Measurements from ENCODE around the gene SEC16A. TPM values are rescaled to one million over a fixed set of nuclear protein-coding genes. Genes with fewer than 3 reads are reported as not detected.

SEC16A gene
- total and polyA plus RNA-seq, 4 donors: 21.7 to 96.1 (median 66.0) TPM

DNA sequence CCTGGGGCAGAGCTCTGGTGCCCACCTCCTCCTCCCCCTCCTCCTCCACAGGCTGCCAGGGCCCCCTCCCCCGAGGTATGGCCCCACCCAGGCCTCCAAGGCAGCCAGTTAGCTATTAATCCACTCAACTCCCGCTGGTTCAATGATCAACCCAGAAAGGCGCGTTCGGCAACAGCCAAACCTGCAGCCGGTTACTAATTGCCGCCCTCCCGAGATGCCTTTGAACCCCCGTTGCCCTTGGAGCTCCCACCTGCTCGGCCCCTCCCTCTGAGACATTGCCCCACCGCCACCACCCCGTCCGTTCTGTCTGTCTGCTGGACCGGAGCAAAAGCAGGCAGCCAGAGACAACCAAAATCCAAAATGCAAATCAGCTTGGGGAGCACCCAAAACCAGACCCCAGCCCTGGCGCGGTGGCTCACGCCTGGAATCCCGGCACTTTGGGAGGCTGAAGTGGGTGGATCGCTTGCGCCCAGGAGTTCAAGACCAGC, 37.3 kb upstream of the SEC16A start:
- peaks cover 0 to 21% (median 9%) of the 10 kb centered on the region in 4 donors for H3K36me3 ChIP-seq (ENCODE audit: control insufficient read depth in 4 of 4, insufficient read depth in 3 of 4, low read depth in 1 of 4, low read length in 3 of 4)
- TF ChIP-seq RAD21 (IDR thresholded peaks at IDR 0.05): peak in 1 of 2 donors; percentile 50
- TF ChIP-seq REST (IDR thresholded peaks at IDR 0.05): peak; percentile 79
- no peak for TF ChIP-seq FOXA2 (IDR thresholded peaks at IDR 0.05)
- TF ChIP-seq HNF4A (conservative IDR thresholded peaks at IDR 0.05): peak; percentile 48 to 74
- TF ChIP-seq GABPA (IDR thresholded peaks at IDR 0.05 in 1 of 2, conservative IDR thresholded peaks at IDR 0.05 in 1 of 2): no peak
- TF ChIP-seq ZBTB33 (IDR thresholded peaks at IDR 0.05): no peak
- peak; percentile 77 for TF ChIP-seq SP1 (IDR thresholded peaks at IDR 0.05)
- TF ChIP-seq FOXA1 (IDR thresholded peaks at IDR 0.05): peak; percentile 31
- peak; percentile 73 for TF ChIP-seq YY1 (IDR thresholded peaks at IDR 0.05)
- TF ChIP-seq RXRA (IDR thresholded peaks at IDR 0.05): peak; percentile 77 to 90
- peaks cover 34 to 83% (median 62%) of the 10 kb centered on the region in 4 donors for H3K4me1 ChIP-seq (ENCODE audit: control insufficient read depth in 4 of 4, insufficient read depth in 4 of 4, low read length in 3 of 4)
- peak; percentile 57 for DNase-seq (ENCODE audit: low spot score)
- no peak overlapping the region for H3K4me3 ChIP-seq (ENCODE audit: low read depth in 1 of 3, low read length in 3 of 3)
- WGBS: 34% methylated on average over 20 of the region's 20 CpGs
- peak overlapping the region; percentile 28 to 52 for H3K27ac ChIP-seq (ENCODE audit: low read depth in 1 of 2, low read length in 2 of 2)
- H3K9ac ChIP-seq (ENCODE audit: low read depth in 1 of 2, low read length in 2 of 2): no peak overlapping the region
- no peaks in the 10 kb centered on the region for H3K9me3 ChIP-seq (ENCODE audit: control insufficient read depth in 4 of 4, low read length in 3 of 4)
- no peaks in the 10 kb centered on the region for H3K27me3 ChIP-seq (ENCODE audit: control insufficient read depth in 4 of 4, insufficient read depth in 4 of 4, low read length in 3 of 4)

- no peak for TF ChIP-seq TAF1 (conservative IDR thresholded peaks at IDR 0.05)
- no peak for TF ChIP-seq HNF4G (IDR thresholded peaks at IDR 0.05)
- no peak for TF ChIP-seq YY1 (IDR thresholded peaks at IDR 0.05)
- TF ChIP-seq RXRA (IDR thresholded peaks at IDR 0.05): no peak
- no peak for TF ChIP-seq HNF4A (conservative IDR thresholded peaks at IDR 0.05)
- TF ChIP-seq REST (IDR thresholded peaks at IDR 0.05): no peak
- TF ChIP-seq, protein P1, sequence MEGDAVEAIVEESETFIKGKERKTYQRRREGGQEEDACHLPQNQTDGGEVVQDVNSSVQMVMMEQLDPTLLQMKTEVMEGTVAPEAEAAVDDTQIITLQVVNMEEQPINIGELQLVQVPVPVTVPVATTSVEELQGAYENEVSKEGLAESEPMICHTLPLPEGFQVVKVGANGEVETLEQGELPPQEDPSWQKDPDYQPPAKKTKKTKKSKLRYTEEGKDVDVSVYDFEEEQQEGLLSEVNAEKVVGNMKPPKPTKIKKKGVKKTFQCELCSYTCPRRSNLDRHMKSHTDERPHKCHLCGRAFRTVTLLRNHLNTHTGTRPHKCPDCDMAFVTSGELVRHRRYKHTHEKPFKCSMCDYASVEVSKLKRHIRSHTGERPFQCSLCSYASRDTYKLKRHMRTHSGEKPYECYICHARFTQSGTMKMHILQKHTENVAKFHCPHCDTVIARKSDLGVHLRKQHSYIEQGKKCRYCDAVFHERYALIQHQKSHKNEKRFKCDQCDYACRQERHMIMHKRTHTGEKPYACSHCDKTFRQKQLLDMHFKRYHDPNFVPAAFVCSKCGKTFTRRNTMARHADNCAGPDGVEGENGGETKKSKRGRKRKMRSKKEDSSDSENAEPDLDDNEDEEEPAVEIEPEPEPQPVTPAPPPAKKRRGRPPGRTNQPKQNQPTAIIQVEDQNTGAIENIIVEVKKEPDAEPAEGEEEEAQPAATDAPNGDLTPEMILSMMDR (IDR thresholded peaks at IDR 0.05; ENCODE audit: low read depth, low read length, missing input control): no peak
- TF ChIP-seq FOXA1 (IDR thresholded peaks at IDR 0.05): no peak
- TF ChIP-seq, protein P2, sequence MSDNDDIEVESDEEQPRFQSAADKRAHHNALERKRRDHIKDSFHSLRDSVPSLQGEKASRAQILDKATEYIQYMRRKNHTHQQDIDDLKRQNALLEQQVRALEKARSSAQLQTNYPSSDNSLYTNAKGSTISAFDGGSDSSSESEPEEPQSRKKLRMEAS (IDR thresholded peaks at IDR 0.05): no peak
- TF ChIP-seq NR2F2 (IDR thresholded peaks at IDR 0.05): no peak
- TF ChIP-seq JUND (IDR thresholded peaks at IDR 0.05): no peak
- no peaks in the 10 kb centered on the region for H3K9me3 ChIP-seq (ENCODE audit: control insufficient read depth in 4 of 4, low read length in 3 of 4)
- peak overlapping the region in 1 of 2 donors; percentile 28 for H3K27ac ChIP-seq (ENCODE audit: low read depth in 1 of 2, low read length in 2 of 2)
- no peaks in the 10 kb centered on the region for H3K27me3 ChIP-seq (ENCODE audit: control insufficient read depth in 4 of 4, insufficient read depth in 4 of 4, low read length in 3 of 4)
- no peak overlapping the region for H3K9ac ChIP-seq (ENCODE audit: low read depth in 1 of 2, low read length in 2 of 2)
- no peak for DNase-seq (ENCODE audit: low spot score)
- peaks cover 0 to 25% (median 12%) of the 10 kb centered on the region in 4 donors for H3K36me3 ChIP-seq (ENCODE audit: control insufficient read depth in 4 of 4, insufficient read depth in 3 of 4, low read depth in 1 of 4, low read length in 3 of 4)
- peaks cover 34 to 84% (median 62%) of the 10 kb centered on the region in 4 donors for H3K4me1 ChIP-seq (ENCODE audit: control insufficient read depth in 4 of 4, insufficient read depth in 4 of 4, low read length in 3 of 4)
- 67% methylated on average over 32 of the region's 32 CpGs for whole genome bisulfite sequencing
- no peak overlapping the region for H3K4me3 ChIP-seq (ENCODE audit: low read depth in 1 of 3, low read length in 3 of 3)
These were observed 36.6 kb upstream of the SEC16A start for GRCh38 chr9:136519263-136520052.

Measured in liver (tissue), 9 donors.